Muscle layer of colon (tissue), 2 donors: ENCODE measurements around the gene SASS6.

ENCODE experiments used
- H3K27ac ChIP-seq: one replicate; pipeline ENCODE4 v1.7.0; 2013; ENCODE audit warnings: low read depth, mild to moderate bottlenecking, low read length, moderate library complexity
- H3K27me3 ChIP-seq, 2 donors: one replicate each; pipeline ENCODE4 v1.7.0; 2013; ENCODE audit warnings: low read length in 2 of 2, mild to moderate bottlenecking in 2 of 2; ENCODE audit not compliant: insufficient read depth in 2 of 2, control insufficient read depth in 1 of 2
- H3K36me3 ChIP-seq: one replicate; pipeline ENCODE4 v1.7.0; 2013; ENCODE audit warnings: mild to moderate bottlenecking, low read length; ENCODE audit not compliant: insufficient read depth
- H3K4me1 ChIP-seq: one replicate; pipeline ENCODE4 v1.7.0; 2013; ENCODE audit warnings: mild to moderate bottlenecking, low read length; ENCODE audit not compliant: insufficient read depth
- H3K4me3 ChIP-seq, 2 donors: one replicate each; pipeline ENCODE4 v1.7.0; 2013; ENCODE audit warnings: low read length in 2 of 2, low read depth in 1 of 2, mild to moderate bottlenecking in 1 of 2, moderate library complexity in 1 of 2
- H3K9ac ChIP-seq: one replicate; pipeline ENCODE4 v1.7.0; 2013; ENCODE audit warnings: low read length
- H3K9me3 ChIP-seq: one replicate; pipeline ENCODE4 v1.7.0; 2013; ENCODE audit warnings: mild to moderate bottlenecking, low read length
- donor health status: abdominal sarcoma.
- donor health status: Adenocarcinoma of cecum.

Gene SASS6

DNA sequence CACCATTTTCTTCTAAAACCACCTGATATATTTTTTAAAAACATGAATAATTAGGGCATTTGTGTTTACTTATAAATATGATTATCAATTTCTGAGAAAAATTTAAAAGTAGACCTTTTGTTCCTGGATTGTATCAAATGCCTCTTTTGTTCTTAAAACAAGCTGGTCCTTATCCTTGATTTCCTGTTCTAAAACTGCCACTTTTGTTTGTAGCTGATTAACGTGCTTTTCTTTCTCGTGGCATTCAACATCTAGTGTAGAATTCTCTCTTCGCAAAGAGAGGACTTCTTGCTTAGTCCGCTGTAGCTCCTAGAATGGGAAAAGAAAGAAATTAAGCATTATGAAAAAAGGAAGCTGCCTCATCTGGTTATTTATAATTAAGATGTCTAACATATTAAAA lies 25.0 kb downstream of the SASS6 start:
- Histone ChIP-seq H3K36me3 (peaks cover 20% of the 10 kb centered on the region), H3K9ac (no peak overlapping the region), H3K9me3 (no peaks in the 10 kb centered on the region), H3K27ac (no peak overlapping the region), H3K4me3 (no peak overlapping the region), H3K4me1 (no peaks in the 10 kb centered on the region), H3K27me3 (no peaks in the 10 kb centered on the region)

- Histone ChIP-seq H3K4me1 (no peaks in the 10 kb centered on the region), H3K4me3 (no peak overlapping the region), H3K36me3 (peaks cover 14% of the 10 kb centered on the region), H3K9ac (no peak overlapping the region), H3K27me3 (no peaks in the 10 kb centered on the region), H3K9me3 (no peaks in the 10 kb centered on the region), H3K27ac (no peak overlapping the region)
Measured at GRCh38 chr1:100101564-100101963, 31.2 kb downstream of the SASS6 start.

DNA sequence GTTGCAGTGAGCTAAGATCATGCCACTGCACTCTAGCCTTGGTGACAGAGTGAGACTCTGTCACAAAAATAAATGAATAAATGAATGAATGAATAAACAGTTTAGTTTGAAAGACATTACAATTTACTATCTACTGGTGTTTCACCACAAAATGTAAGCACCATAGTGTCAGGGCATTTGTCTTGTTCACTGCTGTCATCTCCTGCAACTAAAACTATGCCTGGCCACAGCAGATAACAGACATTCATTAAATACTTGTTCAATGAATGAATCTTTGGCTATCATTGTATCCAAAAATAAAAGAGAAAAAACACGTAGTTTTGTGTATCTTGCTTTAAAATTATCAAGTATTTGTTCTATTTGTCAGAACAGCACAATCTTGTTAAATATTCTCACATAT lies 32.5 kb downstream of the SASS6 start:
- Histone ChIP-seq H3K36me3 (peaks cover 10% of the 10 kb centered on the region), H3K4me3 (no peak overlapping the region), H3K9me3 (no peaks in the 10 kb centered on the region), H3K27ac (no peak overlapping the region), H3K4me1 (no peaks in the 10 kb centered on the region), H3K9ac (no peak overlapping the region), H3K27me3 (no peaks in the 10 kb centered on the region)

GRCh38 chr1:100090471-100090870 lies 42.3 kb downstream of the SASS6 start:
- H3K27ac ChIP-seq = no peak overlapping the region
- no peaks in the 10 kb centered on the region for H3K9me3 ChIP-seq
- H3K4me3 ChIP-seq = no peak overlapping the region
- H3K27me3 ChIP-seq = no peaks in the 10 kb centered on the region
- no peaks in the 10 kb centered on the region for H3K4me1 ChIP-seq
- peaks cover 7% of the 10 kb centered on the region for H3K36me3 ChIP-seq
- H3K9ac ChIP-seq = no peak overlapping the region

- Histone ChIP-seq H3K27me3 (no peaks in the 10 kb centered on the region), H3K4me1 (no peaks in the 10 kb centered on the region), H3K9ac (no peak overlapping the region), H3K4me3 (no peak overlapping the region), H3K27ac (no peak overlapping the region), H3K36me3 (peaks cover 7% of the 10 kb centered on the region), H3K9me3 (no peaks in the 10 kb centered on the region)
Measured at GRCh38 chr1:100089082-100089481, 43.6 kb downstream of the SASS6 start.

DNA sequence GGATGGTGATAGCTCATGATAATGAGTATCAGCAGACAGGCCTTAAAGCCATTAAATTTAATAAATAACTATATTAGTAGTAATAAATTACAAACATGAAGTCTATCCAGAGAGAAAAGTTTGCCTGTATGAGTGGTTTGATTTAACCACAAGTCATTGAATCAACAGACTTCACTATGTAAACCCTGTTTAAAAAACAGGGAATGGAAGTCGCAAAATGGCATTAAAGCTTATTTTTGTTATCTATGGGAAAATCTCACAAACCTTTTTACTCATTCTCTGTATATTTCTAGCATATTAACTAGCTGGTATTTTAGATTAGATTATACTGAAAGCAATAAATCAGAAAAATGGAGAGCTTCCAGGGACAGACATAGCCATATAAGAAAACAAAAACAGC lies 45.3 kb downstream of the SASS6 start:
- Histone ChIP-seq H3K4me3 (no peak overlapping the region), H3K36me3 (peaks cover 12% of the 10 kb centered on the region), H3K9ac (no peak overlapping the region), H3K27me3 (no peaks in the 10 kb centered on the region), H3K4me1 (no peaks in the 10 kb centered on the region), H3K27ac (no peak overlapping the region), H3K9me3 (no peaks in the 10 kb centered on the region)

DNA sequence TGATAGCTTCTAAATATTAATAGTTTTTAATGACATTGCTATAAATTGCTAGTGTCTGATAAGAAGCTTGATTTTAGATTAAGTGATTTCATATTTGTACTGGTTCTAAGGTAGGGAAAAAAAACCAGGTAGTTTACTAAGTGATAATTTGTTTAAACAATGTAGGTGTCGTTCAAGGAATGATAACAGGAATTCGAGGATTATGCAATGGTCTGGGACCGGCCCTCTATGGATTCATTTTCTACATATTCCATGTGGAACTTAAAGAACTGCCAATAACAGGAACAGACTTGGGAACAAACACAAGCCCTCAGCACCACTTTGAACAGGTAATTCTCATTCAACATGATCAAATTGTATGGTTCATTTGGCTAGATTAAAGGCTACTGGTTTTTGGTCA lies 52.4 kb downstream of the SASS6 start:
- Histone ChIP-seq H3K36me3 (peaks cover 49% of the 10 kb centered on the region), H3K27ac (no peak overlapping the region), H3K9ac (no peak overlapping the region), H3K27me3 (no peaks in the 10 kb centered on the region), H3K4me1 (no peaks in the 10 kb centered on the region), H3K4me3 (no peak overlapping the region), H3K9me3 (no peaks in the 10 kb centered on the region)

DNA sequence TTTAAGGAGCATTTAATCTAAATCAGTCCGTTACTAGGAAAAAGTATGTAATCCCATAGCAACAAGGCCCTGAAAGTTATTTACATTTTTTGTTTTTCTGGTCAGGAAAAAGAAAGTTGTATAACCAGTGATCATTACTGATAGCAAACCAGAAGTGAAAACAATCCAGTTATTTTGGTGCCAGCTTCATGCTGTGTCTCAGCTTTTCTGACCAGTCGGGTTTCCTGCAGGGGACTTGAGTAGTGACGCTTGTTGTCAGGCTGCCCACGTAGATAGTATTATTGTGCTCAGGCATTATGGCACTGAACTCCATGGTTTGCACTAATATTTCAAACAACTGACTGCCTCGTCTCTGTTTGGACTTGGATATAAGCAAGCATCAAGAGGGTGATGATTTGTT lies 55.2 kb downstream of the SASS6 start:
- Histone ChIP-seq H3K36me3 (peaks cover 55% of the 10 kb centered on the region), H3K4me1 (no peaks in the 10 kb centered on the region), H3K27ac (no peak overlapping the region), H3K9me3 (no peaks in the 10 kb centered on the region), H3K27me3 (no peaks in the 10 kb centered on the region), H3K9ac (no peak overlapping the region), H3K4me3 (no peak overlapping the region)

DNA sequence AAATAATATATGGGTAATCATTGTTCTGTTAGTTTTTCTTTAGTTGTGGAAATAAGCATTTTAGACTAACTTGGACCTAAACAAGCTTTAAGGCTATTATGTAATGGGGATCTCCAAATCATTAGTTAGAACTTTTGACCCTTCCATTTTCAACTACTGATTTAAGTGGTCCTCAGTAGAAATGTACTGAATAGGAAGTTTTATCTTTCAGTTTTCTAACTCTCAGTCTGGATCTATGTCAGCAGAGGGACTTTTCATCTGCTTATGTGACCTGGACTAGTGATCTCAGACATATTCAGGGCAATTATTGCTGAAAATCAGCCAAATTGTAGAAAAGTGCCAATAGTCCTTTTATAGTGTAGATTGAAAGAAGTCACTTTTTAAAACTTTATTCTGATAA lies 56.0 kb downstream of the SASS6 start:
- H3K27me3 ChIP-seq = no peaks in the 10 kb centered on the region
- no peak overlapping the region for H3K27ac ChIP-seq
- H3K36me3 ChIP-seq = peaks cover 55% of the 10 kb centered on the region
- H3K9ac ChIP-seq = no peak overlapping the region
- no peaks in the 10 kb centered on the region for H3K4me1 ChIP-seq
- no peak overlapping the region for H3K4me3 ChIP-seq
- no peaks in the 10 kb centered on the region for H3K9me3 ChIP-seq

DNA sequence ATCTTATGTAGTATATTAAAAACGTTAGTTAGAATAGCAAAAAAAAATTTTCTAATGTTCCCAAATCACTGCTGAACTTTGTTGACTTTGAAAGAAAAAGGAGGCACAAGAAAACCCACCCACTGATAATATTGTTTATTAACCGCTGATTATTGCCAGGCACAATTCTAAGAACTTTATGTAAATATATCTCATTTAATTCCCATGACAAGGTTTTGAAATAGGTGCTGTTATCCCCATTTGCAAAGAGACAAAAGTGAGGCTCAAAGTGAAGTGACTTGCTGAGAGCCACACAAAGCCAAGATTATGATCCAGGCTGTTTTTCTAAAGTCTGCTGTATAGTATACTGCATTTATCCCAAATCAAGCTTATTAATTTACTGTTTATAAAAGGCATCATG lies 56.4 kb downstream of the SASS6 start:
- H3K27me3 ChIP-seq = no peaks in the 10 kb centered on the region
- H3K4me1 ChIP-seq = no peaks in the 10 kb centered on the region
- H3K9ac ChIP-seq = no peak overlapping the region
- no peaks in the 10 kb centered on the region for H3K9me3 ChIP-seq
- H3K27ac ChIP-seq = no peak overlapping the region
- peaks cover 55% of the 10 kb centered on the region for H3K36me3 ChIP-seq
- no peak overlapping the region for H3K4me3 ChIP-seq

GRCh38 chr1:100075773-100076172 lies 57.0 kb downstream of the SASS6 start:
- H3K27ac ChIP-seq = no peak overlapping the region
- H3K4me1 ChIP-seq = no peaks in the 10 kb centered on the region
- H3K9ac ChIP-seq = no peak overlapping the region
- no peak overlapping the region for H3K4me3 ChIP-seq
- H3K27me3 ChIP-seq = no peaks in the 10 kb centered on the region
- H3K9me3 ChIP-seq = no peaks in the 10 kb centered on the region
- H3K36me3 ChIP-seq = peaks cover 56% of the 10 kb centered on the region

- Histone ChIP-seq H3K9ac (no peak overlapping the region), H3K9me3 (no peaks in the 10 kb centered on the region), H3K4me3 (no peak overlapping the region), H3K36me3 (peaks cover 56% of the 10 kb centered on the region), H3K4me1 (no peaks in the 10 kb centered on the region), H3K27ac (no peak overlapping the region), H3K27me3 (no peaks in the 10 kb centered on the region)
Measured at GRCh38 chr1:100074604-100075395, 57.9 kb downstream of the SASS6 start.
